ENCODE data around the gene XCL2. TPM values are rescaled to one million over a fixed set of nuclear protein-coding genes. Genes with fewer than 3 reads are reported as not detected.

Gene XCL2
- polyA plus RNA-seq, 1 experiment: not detected

DNA sequence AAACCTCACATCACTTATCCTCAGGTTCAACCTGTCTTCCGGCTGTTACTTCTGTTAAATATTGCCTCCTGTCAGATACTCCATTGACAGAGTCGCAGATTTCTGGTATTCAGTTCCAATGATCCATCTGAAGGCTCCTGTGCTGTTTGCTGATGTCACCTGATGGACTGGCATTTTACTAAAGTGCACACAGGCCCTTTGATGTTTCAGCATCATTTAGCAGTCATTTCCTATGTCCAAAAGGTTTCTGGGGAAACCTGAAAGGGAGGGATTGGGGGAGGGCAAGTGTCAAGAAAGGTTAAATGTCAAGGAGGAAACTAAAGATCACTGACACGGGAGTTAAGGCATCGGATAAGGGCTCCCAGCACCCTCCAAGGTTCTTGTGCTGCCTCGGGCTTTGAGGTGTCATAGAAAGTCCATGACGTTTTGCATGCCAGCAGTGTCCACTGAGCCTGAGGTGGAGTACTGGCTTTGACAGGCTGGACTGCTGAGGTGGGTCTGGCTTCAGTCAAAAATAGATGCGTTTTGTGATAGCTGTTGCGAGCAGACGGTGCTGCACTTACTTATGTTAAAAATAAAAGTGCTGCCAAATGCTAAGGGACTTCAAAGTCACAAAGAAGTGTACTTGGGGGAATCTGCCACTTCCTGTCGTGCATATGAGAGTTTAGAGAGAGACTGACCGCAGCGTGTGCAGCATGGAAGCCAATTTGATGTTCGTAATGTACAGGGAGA lies 30.8 kb downstream of the XCL2 start:
- DNase-seq (ENCODE audit: low read depth, low spot score): no peak
- POLR2A ChIA-PET: no interaction called here
- TF ChIP-seq, protein P1, sequence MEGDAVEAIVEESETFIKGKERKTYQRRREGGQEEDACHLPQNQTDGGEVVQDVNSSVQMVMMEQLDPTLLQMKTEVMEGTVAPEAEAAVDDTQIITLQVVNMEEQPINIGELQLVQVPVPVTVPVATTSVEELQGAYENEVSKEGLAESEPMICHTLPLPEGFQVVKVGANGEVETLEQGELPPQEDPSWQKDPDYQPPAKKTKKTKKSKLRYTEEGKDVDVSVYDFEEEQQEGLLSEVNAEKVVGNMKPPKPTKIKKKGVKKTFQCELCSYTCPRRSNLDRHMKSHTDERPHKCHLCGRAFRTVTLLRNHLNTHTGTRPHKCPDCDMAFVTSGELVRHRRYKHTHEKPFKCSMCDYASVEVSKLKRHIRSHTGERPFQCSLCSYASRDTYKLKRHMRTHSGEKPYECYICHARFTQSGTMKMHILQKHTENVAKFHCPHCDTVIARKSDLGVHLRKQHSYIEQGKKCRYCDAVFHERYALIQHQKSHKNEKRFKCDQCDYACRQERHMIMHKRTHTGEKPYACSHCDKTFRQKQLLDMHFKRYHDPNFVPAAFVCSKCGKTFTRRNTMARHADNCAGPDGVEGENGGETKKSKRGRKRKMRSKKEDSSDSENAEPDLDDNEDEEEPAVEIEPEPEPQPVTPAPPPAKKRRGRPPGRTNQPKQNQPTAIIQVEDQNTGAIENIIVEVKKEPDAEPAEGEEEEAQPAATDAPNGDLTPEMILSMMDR (IDR thresholded peaks at IDR 0.05; ENCODE audit: low read depth, low read length): no peak
- no peaks in the 10 kb centered on the region for H3K27me3 ChIP-seq (ENCODE audit: control insufficient read depth, insufficient read depth, low read length)
- H3K27ac ChIP-seq (ENCODE audit: low read depth, low read length): no peak overlapping the region
- no peak overlapping the region for H3K4me3 ChIP-seq (ENCODE audit: low read depth, low read length)
- CTCF ChIA-PET: no interaction called here
- no peaks in the 10 kb centered on the region for H3K9me3 ChIP-seq (ENCODE audit: control insufficient read depth, insufficient read depth, low read length)

- POLR2A ChIA-PET: no interaction called here
- CTCF ChIA-PET: no interaction called here
- Histone ChIP-seq H3K27ac (ENCODE audit: low read depth, low read length) (no peak overlapping the region), H3K4me3 (ENCODE audit: low read depth, low read length) (no peak overlapping the region), H3K27me3 (ENCODE audit: control insufficient read depth, insufficient read depth, low read length) (no peaks in the 10 kb centered on the region), H3K9me3 (ENCODE audit: control insufficient read depth, insufficient read depth, low read length) (no peaks in the 10 kb centered on the region)
- no peak for DNase-seq (ENCODE audit: low read depth, low spot score)
- TF ChIP-seq, protein P1 (IDR thresholded peaks at IDR 0.05; ENCODE audit: low read depth, low read length): no peak
These were observed 33.7 kb downstream of the XCL2 start for GRCh38 chr1:168509875-168510791.

GRCh38 chr1:168509210-168509609 lies 34.6 kb downstream of the XCL2 start:
- TF ChIP-seq, protein P1 (IDR thresholded peaks at IDR 0.05; ENCODE audit: low read depth, low read length): no peak
- DNase-seq (ENCODE audit: low read depth, low spot score): no peak
- no peaks in the 10 kb centered on the region for H3K27me3 ChIP-seq (ENCODE audit: control insufficient read depth, insufficient read depth, low read length)
- H3K9me3 ChIP-seq (ENCODE audit: control insufficient read depth, insufficient read depth, low read length): no peaks in the 10 kb centered on the region
- POLR2A ChIA-PET: no interaction called here
- H3K27ac ChIP-seq (ENCODE audit: low read depth, low read length): no peak overlapping the region
- CTCF ChIA-PET: no interaction called here
- no peak overlapping the region for H3K4me3 ChIP-seq (ENCODE audit: low read depth, low read length)

- no peak for DNase-seq (ENCODE audit: low read depth, low spot score)
- TF ChIP-seq, protein P1 (IDR thresholded peaks at IDR 0.05; ENCODE audit: low read depth, low read length): no peak
- ChIA-PET CTCF (interaction anchor here (0.8 kb wide), 1 partner anchor 69 kb away, joined by 3 read pairs; no protein-coding TSS in a partner anchor), POLR2A (no interaction called here)
- Histone ChIP-seq H3K4me3 (ENCODE audit: low read depth, low read length) (no peak overlapping the region), H3K9me3 (ENCODE audit: control insufficient read depth, insufficient read depth, low read length) (no peaks in the 10 kb centered on the region), H3K27ac (ENCODE audit: low read depth, low read length) (no peak overlapping the region), H3K27me3 (ENCODE audit: control insufficient read depth, insufficient read depth, low read length) (no peaks in the 10 kb centered on the region)
These were observed 36.0 kb downstream of the XCL2 start for GRCh38 chr1:168507828-168508227.

DNA sequence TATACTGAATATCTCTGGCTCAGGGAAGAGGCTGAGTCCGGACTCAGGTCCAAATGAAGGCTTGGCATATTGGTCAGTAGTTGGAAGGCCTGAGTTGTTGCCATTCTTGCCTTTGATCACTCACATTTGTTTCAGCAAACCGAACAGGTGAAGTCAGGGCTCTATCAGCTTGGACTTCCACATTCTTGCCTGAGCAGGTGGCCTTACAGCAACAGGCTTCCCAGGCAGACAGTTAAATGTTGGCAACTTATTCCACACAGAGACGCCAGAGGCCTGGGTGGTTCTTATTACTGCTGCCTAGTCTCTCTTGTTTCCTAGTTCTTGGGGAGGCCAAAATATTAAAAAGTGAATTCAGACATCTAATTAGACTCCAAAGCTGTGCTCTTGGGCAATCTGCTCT lies 36.6 kb downstream of the XCL2 start:
- H3K9me3 ChIP-seq (ENCODE audit: control insufficient read depth, insufficient read depth, low read length): no peaks in the 10 kb centered on the region
- DNase-seq (ENCODE audit: low read depth, low spot score): no peak
- no peak overlapping the region for H3K27ac ChIP-seq (ENCODE audit: low read depth, low read length)
- TF ChIP-seq, protein P1 (IDR thresholded peaks at IDR 0.05; ENCODE audit: low read depth, low read length): no peak
- H3K27me3 ChIP-seq (ENCODE audit: control insufficient read depth, insufficient read depth, low read length): no peaks in the 10 kb centered on the region
- no peak overlapping the region for H3K4me3 ChIP-seq (ENCODE audit: low read depth, low read length)
- POLR2A ChIA-PET: no interaction called here
- CTCF ChIA-PET: no interaction called here
